Common myeloid progenitor, CD34-positive (primary cell): ENCODE data around the gene ASCC2.

Source experiments
- CTCF ChIA-PET: fragments of 350-600 bp; sonication (Branson Sonifier 250); formaldehyde crosslinking; loops from one replicate; lab custom pipeline; 2021; ENCODE audit warnings: antibody characterized with exemption; lab: Charles Lee
- POLR2A ChIA-PET: fragments of 350-600 bp; sonication (Branson Sonifier 250); formaldehyde crosslinking; loops from one replicate; lab custom pipeline; 2021; ENCODE audit warnings: antibody characterized with exemption; lab: Charles Lee
- DNase-seq, 3 donors: peaks; one replicate each; pipeline versions ENCODE4 v3.0.0 to v3.0.0-alpha.2; 2013
- H3K27ac ChIP-seq, 2 experiments: 1 replicate in 1 of 2; 2 replicates in 1 of 2; pipeline ENCODE4 v1.7.0; 2013; ENCODE audit warnings: inconsistent platforms in 2 of 2, low read length in 2 of 2, mild to moderate bottlenecking in 2 of 2, low read depth in 1 of 2, moderate library complexity in 1 of 2; ENCODE audit not compliant: severe bottlenecking in 2 of 2, insufficient read depth in 1 of 2, poor library complexity in 1 of 2
- H3K27me3 ChIP-seq, 5 experiments: replicated peaks in 2 of 5; 1 replicate in 3 of 5; 2 replicates in 2 of 5; pipeline versions ENCODE4 v1.6.1 to v1.7.0; 2013; ENCODE audit warnings: low read length in 4 of 5, mild to moderate bottlenecking in 2 of 5, moderate library complexity in 2 of 5, inconsistent platforms in 1 of 5; ENCODE audit not compliant: insufficient read depth in 5 of 5, control insufficient read depth in 4 of 5
- H3K36me3 ChIP-seq, 4 experiments: 1 replicate in 2 of 4; 2 replicates in 2 of 4; pipeline versions ENCODE4 v1.6.1 to v1.7.0; 2013; ENCODE audit warnings: low read length in 3 of 4, control low read depth in 1 of 4, mild to moderate bottlenecking in 1 of 4; ENCODE audit not compliant: control insufficient read depth in 4 of 4, insufficient read depth in 4 of 4
- H3K4me1 ChIP-seq, 4 experiments: 1 replicate in 3 of 4; 2 replicates in 1 of 4; pipeline versions ENCODE4 v1.6.1 to v1.7.1; 2013; ENCODE audit warnings: low read length in 3 of 4, mild to moderate bottlenecking in 3 of 4, control low read depth in 1 of 4, inconsistent platforms in 1 of 4, moderate library complexity in 1 of 4; ENCODE audit not compliant: control insufficient read depth in 4 of 4, insufficient read depth in 4 of 4; ENCODE audit errors: control extremely low read depth in 1 of 4
- H3K4me3 ChIP-seq, 7 experiments: 1 replicate in 4 of 7; 2 replicates in 3 of 7; pipeline versions ENCODE4 v1.5.1 to v1.7.0; 2013; ENCODE audit warnings: mild to moderate bottlenecking in 7 of 7, low read length in 6 of 7, moderate library complexity in 6 of 7, inconsistent platforms in 2 of 7, low read depth in 2 of 7, control low read depth in 1 of 7; ENCODE audit not compliant: insufficient read depth in 4 of 7, control insufficient read depth in 1 of 7; ENCODE audit errors: extremely low read depth in 1 of 7
- H3K9me3 ChIP-seq, 5 experiments: 1 replicate in 4 of 5; 2 replicates in 1 of 5; pipeline versions ENCODE4 v1.6.1 to v1.7.1; 2013; ENCODE audit warnings: low read length in 4 of 5, mild to moderate bottlenecking in 2 of 5, inconsistent platforms in 1 of 5, low read depth in 1 of 5, moderate library complexity in 1 of 5; ENCODE audit not compliant: control insufficient read depth in 4 of 5, insufficient read depth in 2 of 5; ENCODE audit errors: control extremely low read depth in 1 of 5
- WGBS: methylation state at CpG from one replicate; pipeline ENCODE4 v1.1.5; 2013; ENCODE audit not compliant: insufficient coverage; 5-methylcytosine and 5-hydroxymethylcytosine counted together

Gene ASCC2

GRCh38 chr22:29797351-29797750 lies 40.7 kb downstream of the ASCC2 start:
- H3K27ac ChIP-seq: no peak overlapping the region
- H3K4me3 ChIP-seq: no peak overlapping the region
- H3K36me3 ChIP-seq: peaks cover 22 to 86% (median 63%) of the 10 kb centered on the region in 4 experiments
- H3K27me3 ChIP-seq: no peaks in the 10 kb centered on the region
- 100% methylated on average over 1 of the region's 3 CpGs for WGBS
- ChIA-PET CTCF (interaction anchor here (0.8 to 1.3 kb wide), 2 partner anchors 9 to 10 kb away, joined by 3 read pairs; no protein-coding TSS in a partner anchor), POLR2A (interaction anchor here (0.6 kb wide), 1 partner anchor 10 kb away, joined by 3 read pairs; no protein-coding TSS in a partner anchor)
- peaks cover 2 to 30% (median 16%) of the 10 kb centered on the region in 4 experiments for H3K4me1 ChIP-seq
- DNase-seq: peak in 1 of 3 donors; percentile 3
- H3K9me3 ChIP-seq: no peaks in the 10 kb centered on the region

DNA sequence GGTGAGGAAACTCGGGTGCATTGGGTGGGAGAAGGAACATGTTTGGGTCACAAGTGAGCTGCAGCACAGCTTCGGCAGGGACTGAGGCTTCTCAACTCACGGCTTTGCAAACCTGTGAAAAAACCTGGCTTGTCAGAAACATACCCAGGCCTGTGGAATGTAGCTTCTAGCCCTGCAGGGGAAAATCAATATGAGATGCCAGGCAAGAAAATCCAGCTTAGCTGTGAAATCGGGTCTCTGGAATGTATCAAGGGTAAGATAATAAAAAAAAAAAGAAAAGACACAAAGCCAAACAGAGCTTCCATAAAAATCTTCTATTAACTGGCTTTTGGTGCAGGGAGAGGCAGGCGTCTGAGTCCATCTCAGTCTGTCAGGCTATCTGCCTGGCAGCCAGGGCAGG lies 42.4 kb downstream of the ASCC2 start:
- Histone ChIP-seq H3K27ac (no peak overlapping the region), H3K36me3 (peaks cover 16 to 85% (median 57%) of the 10 kb centered on the region in 4 experiments), H3K4me1 (peaks cover 2 to 30% (median 16%) of the 10 kb centered on the region in 4 experiments), H3K4me3 (no peak overlapping the region), H3K27me3 (no peaks in the 10 kb centered on the region), H3K9me3 (no peaks in the 10 kb centered on the region)
- CTCF ChIA-PET: interaction anchor here (1.0 kb wide), 1 partner anchor 69 kb away, joined by 3 read pairs; no protein-coding TSS in a partner anchor
- POLR2A ChIA-PET: interaction anchor here (0.9 kb wide), 1 partner anchor 20 kb away, joined by 3 read pairs; no protein-coding TSS in a partner anchor
- 93% methylated on average over 4 of the region's 5 CpGs for WGBS
- DNase-seq: no peak

- DNase-seq: no peak
- WGBS: 97% methylated on average over 17 of the region's 17 CpGs
- POLR2A ChIA-PET: no interaction called here
- H3K4me1 ChIP-seq: peaks cover 0 to 13% (median 2%) of the 10 kb centered on the region in 4 experiments
- H3K36me3 ChIP-seq: peaks cover 16 to 84% (median 64%) of the 10 kb centered on the region in 4 experiments
- no peaks in the 10 kb centered on the region for H3K9me3 ChIP-seq
- no peak overlapping the region for H3K27ac ChIP-seq
- H3K27me3 ChIP-seq: no peaks in the 10 kb centered on the region
- no peak overlapping the region for H3K4me3 ChIP-seq
- CTCF ChIA-PET: interaction anchor here (1.1 to 1.5 kb wide), 2 partner anchors 68 to 212 kb away, joined by 3 to 4 read pairs; no protein-coding TSS in a partner anchor
Observed at GRCh38 chr22:29793396-29793795, 44.7 kb downstream of the ASCC2 start.

GRCh38 chr22:29790061-29790460 lies 48.0 kb downstream of the ASCC2 start:
- Histone ChIP-seq H3K9me3 (no peaks in the 10 kb centered on the region), H3K27me3 (no peaks in the 10 kb centered on the region), H3K27ac (no peak overlapping the region), H3K36me3 (peaks cover 12 to 70% (median 50%) of the 10 kb centered on the region in 4 experiments), H3K4me3 (no peak overlapping the region), H3K4me1 (no peaks in the 10 kb centered on the region)
- ChIA-PET POLR2A (no interaction called here), CTCF (interaction anchor here (0.9 to 1.1 kb wide), 3 partner anchors 17 to 211 kb away, joined by 3 to 5 read pairs (median 3); no protein-coding TSS in a partner anchor)
- 93% methylated on average over 4 of the region's 5 CpGs for WGBS
- DNase-seq: no peak

- Histone ChIP-seq H3K36me3 (peaks cover 8 to 60% (median 44%) of the 10 kb centered on the region in 4 experiments), H3K27ac (no peak overlapping the region), H3K4me3 (no peak overlapping the region), H3K4me1 (no peaks in the 10 kb centered on the region), H3K27me3 (no peaks in the 10 kb centered on the region), H3K9me3 (no peaks in the 10 kb centered on the region)
- ChIA-PET CTCF (interaction anchor here (1.0 to 1.1 kb wide), 2 partner anchors 9 to 16 kb away, joined by 3 read pairs; no protein-coding TSS in a partner anchor), POLR2A (no interaction called here)
- WGBS: 89% methylated on average over 24 of the region's 27 CpGs
- DNase-seq: no peak
Observed at GRCh38 chr22:29788339-29789279, 49.5 kb downstream of the ASCC2 start.

GRCh38 chr22:29787371-29787980 lies 50.6 kb downstream of the ASCC2 start:
- 94% methylated on average over 9 of the region's 9 CpGs for WGBS
- peaks cover 8 to 49% (median 34%) of the 10 kb centered on the region in 4 experiments for H3K36me3 ChIP-seq
- CTCF ChIA-PET: interaction anchor here (0.7 to 1.2 kb wide), 3 partner anchors 10 to 130 kb away, joined by 3 read pairs; no protein-coding TSS in a partner anchor

More at GRCh38 chr22:29787371-29787980, 50.6 kb downstream of the ASCC2 start:
- POLR2A ChIA-PET: no interaction called here
- DNase-seq: no peak
- Histone ChIP-seq H3K4me3 (no peak overlapping the region), H3K4me1 (no peaks in the 10 kb centered on the region), H3K9me3 (no peaks in the 10 kb centered on the region), H3K27ac (no peak overlapping the region), H3K27me3 (no peaks in the 10 kb centered on the region)
